DMS79 (cell line): ENCODE results near the gene RNASEH2A.
A peak's percentile ranks its signal among the peaks of the same experiment; 100 is the strongest.
"Not testable (repeated sequence)": the region's sequence is repeated elsewhere in the genome, so short reads cannot be mapped to it uniquely, and the experiment has no call there.

Experiments used
- DNase-seq: peaks from one replicate; lab custom pipeline; 2025; lab: John Stamatoyannopoulos, UW

The RNASEH2A gene

DNA sequence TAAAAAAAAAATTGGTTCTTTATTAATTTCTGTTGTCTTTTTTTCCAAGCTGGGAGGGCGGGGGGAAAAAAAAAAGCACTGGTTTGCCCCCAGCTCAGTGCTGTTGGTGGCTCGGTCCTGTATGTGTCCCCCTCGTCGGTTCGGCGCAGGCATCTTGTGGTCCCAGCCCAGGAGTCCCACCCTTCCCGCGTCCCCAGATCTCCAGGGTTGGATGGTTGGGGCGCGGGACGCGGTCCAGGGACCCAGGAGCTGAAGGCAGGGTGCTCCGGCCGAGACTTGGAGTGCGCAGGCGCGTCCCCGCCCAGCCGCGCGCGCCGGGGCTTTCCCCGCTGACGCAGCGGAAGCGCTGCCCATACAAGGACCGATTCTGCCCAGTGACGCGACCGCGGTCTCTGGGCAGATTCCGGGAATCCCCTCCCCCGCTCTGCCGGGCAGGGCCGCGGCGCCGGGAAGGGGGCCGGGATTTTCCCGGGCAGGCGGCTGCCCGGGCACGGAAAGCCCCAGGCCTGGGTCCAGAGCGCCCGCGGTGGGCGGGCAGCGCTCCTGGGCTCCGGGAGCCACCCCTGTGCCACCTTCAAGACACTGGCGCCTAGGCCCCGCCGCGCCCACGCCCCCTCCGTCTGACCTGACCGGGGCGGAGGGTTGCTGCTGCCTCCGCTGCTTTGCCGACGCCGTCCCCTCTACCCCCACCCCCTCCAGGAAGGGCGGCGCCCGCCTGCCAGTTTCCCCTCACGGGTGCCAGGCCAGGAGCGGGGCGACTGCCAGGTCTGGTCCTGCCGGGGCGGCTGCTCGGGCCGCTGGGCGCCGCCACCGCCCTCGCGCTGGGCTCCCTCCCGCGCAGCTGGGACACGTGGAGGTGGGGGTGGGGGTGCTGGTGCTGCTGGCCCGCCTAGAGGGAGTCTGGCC lies 12.8 kb upstream of the RNASEH2A start:
- DNase-seq: peak; percentile 84

DNA sequence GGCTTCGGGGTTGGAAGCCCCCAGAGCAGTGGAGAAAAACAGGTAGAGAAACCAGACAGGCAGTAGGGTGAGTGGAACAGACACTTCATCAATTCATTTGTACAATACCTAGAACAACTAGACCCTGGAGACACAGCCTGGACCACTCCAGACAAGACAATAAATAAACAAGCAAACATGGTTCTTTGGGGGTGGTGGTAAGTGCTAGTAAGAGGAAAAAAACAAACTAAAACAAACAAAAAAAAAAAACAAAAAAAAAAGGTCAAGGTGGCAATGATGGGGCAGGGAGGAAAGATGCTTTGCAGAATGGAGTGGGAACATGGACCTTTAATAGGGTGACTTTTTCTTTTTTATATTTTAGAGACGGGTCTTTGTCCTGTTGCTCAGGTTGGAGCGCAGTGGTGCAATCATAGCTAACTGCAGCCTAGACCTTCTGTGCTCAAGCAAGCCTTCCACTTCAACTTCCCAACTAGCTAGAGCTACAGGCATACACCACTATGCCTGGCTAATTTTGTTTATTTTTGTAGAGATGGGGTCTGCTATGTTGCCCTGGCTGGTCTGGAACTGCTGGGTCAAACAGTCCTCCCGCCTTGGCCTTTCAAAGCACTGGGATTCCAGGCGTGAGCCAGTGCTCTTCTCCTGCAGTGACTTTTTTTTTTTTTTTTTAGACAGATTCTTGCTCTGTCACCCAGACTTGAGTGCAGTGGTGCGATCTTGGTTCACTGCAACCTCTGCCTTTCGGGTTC lies 12.0 kb upstream of the RNASEH2A start:
- no peak for DNase-seq

DNA sequence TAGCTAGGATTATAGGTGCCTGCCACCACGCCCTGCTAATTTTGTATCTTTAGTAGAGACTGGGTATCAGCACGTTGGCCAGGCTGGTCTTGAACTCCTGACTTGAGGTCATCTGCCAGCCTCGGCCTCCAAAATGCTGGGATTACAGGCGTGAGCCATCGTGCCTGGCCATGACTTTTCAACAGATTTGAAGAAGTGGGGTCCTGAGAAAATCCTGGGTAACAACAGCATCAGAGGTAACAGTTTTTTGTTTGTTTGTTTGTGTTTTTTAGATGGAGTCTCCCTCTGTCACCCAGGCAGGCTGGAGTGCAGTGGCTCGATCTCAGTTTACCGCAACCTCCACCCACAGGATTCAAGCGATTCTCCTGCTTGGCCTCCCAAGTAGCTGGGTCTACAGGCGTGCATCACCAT lies 11.4 kb upstream of the RNASEH2A start:
- no peak for DNase-seq

DNA sequence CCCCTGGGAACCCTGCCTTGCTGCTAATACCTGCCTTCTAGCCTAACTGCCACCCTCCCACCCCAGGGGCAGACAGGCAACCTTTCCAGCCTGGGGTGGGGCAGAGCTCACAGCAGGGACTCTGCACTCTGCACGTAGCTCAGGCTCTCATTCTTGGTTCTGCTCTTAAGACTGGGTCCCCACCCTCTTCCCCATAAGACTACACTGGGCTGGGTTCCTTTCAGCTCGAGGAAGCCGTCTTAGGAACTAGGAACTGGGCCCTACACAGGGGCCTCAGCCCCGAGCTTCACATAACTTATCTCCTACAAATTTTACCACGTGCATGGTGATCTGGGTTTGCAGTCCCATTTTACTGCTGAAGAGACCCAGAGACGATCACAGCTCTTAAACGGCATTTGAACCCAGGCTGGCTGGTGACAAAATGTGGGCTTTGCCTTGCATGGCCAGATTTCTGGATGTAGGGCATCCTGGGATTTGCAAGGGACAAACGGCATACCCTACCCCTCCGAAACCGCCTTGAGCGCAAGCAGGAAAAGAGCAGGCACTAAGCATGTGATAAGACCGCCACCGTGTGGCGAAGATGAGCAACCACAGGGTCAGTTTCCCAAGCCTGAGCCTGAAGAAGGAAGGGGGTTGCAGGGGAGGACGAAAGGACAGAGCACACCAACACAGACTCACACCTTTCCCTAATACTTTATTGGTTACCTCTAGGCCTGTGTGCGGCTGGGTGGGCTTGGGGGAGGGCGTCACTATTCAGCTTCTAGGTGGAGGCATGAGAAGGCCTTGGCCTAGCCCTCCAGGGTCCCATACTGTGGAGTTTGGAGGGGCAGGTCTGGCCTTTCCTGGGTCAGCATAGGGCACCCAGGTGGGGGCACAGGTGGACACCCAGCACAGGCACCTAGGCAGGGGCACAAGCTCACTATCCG lies 10.0 kb upstream of the RNASEH2A start:
- DNase-seq: peak; percentile 68

DNA sequence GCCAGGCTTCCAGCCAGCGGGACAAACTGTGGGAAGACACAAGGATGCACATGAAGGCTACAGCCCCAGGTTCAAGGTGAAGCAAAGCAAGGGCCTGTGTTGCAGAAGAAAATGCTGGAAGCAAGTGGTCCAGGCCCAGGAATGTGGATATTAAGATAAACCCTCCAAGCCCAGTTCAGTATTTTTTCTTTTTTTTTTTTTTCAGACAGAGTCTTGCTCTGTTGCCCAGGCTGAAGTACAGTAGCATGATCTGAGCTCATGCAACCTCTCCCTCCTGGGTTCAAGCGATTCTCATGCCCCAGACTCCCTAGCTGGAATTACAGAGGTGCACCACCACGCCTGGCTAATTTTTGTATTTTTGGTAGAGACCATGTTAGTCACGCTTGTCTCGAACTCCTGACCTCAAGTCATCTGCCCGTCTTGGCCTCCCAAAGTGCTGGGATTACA lies 9.2 kb upstream of the RNASEH2A start:
- DNase-seq: no peak

DNA sequence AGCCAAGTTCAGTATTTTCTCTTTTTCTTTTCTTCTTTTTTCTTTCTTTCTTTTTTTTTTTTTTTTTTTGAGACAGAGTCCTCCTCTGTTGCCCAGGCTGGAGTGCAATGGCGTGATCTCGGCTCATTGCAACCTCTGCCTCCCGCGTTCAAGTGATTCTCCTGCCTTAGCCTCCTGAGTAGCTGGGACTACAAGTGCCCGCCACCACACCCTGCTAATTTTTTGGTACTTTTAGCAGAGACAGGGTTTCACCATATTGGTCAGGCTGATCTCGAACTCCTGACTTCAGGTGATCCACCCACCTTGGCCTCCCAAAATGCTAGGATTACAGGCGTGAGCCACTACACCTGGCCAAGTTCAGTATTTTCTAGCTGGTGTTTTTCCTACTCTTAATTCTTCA lies 8.8 kb upstream of the RNASEH2A start:
- DNase-seq: not testable (repeated sequence)

DNA sequence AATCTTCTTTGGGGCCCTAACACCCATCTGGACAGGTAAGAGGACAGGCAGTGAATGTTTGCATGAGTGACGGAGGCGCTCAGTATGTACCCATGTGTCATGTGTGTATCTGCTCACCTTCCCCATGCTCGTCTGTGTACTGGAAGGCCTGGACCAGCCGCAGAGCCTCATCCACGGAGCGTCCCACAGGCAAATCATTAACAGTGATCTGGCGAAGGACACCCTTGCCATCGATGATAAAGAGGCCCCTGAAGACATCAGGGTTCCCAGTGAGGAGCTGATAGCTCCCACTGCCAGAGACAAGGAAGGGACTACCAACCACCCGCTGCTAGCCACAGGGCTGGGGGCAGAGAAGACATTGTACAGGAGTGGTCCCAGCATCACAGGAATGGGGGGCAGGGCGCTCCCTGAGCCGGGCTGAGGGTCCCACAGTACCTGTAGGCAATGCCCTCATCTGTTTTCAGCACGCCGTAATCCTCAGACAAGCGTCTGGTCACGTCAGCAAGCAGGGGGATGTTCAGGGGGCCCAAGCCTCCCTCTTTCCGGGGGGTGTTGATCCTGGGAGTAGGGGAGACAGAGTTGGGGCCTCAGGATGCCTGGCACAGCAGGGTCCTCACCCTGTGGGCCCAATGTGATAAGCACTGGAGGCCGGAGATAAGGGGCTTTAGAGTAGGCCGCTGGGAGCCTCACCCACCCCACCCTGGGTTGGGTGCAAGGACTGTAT lies 6.5 kb upstream of the RNASEH2A start:
- DNase-seq: no peak

DNA sequence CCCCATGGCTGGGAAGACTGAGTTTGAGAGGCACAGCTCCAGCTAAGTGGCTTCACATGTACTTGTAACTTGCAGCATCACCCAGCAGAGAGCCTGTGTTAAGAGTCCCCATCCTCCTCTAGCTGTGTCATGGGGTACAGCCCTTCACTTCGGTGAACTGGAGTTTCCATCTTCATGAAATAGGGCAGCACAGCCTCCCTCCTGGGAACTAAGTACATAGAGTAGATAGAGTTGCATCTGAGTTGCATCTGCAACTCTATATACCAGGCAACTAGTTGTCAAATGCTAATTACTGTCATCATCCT lies 6.0 kb upstream of the RNASEH2A start:
- DNase-seq: no peak

DNA sequence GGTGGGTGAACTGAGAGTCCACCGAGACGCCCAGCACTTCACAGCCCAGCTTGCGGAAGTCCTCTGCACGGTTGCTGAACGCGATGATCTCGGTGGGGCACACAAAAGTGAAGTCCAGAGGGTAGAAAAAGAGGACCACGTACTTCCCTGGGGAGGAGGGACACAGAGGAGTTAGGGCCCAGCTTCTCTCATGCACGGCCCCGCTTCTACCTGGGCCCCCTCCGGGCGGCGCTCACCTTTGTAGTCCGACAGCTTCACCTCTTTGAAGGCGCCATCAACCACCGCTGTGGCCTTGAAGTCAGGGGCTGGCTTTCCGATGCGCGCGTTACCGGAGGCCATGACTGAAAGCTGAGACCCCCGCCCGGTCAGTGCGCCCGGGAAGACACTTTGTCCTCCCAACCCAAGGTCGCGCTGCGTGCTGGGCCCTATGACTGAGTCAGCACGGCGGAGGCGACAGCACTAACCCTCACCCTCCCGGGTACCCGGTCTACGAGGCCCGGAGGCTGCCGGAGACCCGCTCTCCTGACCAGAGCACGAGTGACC lies 5.4 kb upstream of the RNASEH2A start:
- no peak for DNase-seq

DNA sequence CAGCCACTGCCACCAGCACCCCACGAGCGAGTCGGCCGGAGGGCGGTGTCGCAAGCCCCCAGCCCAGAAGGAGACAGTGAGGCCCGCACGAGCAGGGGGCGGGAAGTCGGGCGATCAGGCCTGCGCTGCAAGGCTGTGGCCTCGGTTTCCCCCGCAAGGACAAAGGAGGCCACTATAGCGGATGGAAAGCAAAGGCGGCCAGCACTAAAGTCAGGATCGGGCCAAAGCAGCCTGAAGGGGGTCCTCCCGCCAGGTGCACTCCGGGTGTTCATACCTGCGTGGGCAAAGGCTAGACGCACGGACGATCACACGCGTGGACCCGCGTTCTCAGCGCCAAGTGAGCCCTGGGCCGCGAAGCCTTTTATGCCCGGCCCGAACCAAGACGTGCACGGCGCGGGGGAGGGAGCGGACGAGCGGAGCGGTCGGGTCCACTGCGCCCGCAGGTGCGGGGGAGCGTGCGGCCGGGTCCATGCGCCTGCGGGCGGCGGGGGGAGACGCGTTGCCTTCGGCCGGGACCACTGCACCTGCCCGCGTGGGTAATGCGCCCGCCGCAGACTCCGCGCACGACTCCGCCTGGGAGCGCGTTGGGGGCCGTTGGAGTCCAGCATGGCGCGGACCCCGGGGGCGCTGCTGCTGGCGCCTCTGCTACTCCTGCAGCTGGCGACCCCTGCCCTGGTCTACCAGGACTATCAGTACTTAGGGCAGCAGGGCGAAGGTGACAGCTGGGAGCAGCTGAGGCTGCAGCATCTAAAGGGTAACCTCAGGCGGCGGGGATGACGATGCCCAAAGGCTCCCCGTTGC lies 4.7 kb upstream of the RNASEH2A start, which contains the start of the genes PRDX2 and THSD8:
PRDX2 (minus strand) TSS at position 335 of the 801 bp plus-strand sequence. CDS start 539 bp downstream, outside the sequence.
THSD8 (plus strand) TSS at position 604 of the 801 bp plus-strand sequence; CDS start at position 607, 3 bp downstream.
- DNase-seq: peak; percentile 72

DNA sequence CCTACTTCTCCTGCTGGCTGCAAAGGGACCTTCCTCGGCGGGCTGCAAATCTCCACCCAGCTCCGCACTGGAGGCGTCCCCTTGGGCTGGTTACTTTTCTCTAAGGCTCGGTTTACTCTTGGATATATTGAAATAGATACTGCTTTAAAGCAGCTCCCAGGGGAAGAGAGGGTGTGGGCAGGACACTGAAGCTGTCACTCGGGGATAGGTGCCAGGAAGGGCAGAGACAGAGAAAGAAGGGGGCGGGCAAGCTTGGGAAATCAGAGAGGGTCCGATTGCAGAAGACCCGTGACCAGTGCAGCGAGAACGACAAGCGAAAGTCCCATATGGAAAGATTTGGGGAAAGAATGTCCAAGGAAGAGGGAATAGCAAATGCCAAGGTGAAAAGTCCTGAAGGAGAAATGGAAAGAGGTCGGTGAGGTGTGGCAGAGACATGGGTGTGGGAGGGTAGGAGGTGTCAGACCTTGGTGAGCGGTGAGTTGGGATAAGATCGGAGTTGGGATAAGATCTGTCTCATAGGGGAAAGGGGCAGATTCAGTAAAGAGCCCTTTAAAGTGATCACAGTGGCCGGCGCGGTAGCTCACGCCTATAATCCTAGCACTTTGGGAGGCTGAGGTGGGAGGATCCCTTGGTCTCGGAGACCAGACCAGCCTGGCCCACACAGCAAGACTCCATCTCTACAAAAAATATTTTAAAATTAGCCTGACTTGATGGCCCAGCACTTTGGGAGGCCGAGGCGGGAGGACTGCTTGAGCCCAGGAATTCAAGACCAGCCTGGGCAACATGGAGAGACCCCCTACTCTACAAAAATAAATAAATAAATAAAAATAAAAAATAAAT lies 3.9 kb upstream of the RNASEH2A start:
- no peak for DNase-seq

DNA sequence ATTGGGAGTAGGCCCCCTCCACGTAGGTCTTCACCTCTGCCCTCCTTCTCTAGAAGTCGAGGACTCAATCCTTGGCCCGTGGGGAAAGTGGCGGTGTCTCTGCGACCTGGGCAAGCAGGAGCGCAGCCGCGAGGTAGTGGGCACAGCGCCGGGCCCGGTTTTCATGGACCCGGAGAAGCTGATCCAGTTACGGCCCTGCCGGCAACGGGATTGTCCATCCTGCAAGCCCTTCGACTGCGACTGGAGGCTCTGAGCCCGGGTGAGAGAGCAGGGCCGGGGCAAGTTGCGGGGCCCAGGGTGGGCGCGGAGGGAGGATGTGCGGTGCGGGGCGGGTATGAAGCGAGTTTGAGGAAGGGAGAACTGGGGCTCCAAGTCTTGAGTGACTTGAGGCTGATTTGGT lies 2.3 kb upstream of the RNASEH2A start:
- no peak for DNase-seq

DNA sequence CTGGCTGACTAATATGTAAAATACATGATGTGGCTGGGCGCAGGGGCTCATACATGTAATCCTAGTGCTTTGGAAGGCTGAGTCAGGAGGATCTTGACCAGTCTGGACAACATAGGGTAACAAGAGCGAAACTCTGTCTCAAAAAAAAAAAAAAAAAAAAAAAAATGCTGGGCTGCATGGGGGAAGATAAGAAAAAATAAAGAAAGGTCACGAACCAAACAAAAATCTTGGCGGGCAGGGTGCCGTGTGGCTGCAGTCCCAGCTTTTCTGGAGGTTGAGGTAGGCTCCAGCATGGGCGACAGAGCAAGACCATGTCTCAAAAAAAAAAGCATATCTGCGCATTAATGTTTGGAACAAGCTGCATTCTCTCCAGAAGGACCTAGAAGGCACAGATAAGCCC lies 8.7 kb downstream of the RNASEH2A start:
- DNase-seq: no peak

DNA sequence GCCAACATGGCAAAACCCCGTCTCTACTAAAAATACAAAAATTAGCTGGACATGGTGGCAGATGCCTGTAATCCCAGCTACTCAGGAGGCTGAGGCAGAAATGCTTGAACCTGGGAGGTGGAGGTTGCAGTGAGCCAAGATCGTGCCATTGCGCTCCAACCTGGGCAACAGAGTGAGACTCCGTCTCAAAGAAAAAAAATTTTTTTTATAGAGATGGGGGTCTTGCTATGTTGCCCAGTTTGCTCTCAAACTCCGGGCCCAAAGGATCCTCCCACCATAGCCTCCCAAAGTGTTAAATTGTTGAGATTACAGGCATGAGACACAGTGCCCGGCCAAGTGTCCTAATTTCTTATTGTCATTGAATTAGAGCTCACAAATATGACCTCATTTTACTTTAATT lies 10.8 kb downstream of the RNASEH2A start:
- not testable (repeated sequence) for DNase-seq

DNA sequence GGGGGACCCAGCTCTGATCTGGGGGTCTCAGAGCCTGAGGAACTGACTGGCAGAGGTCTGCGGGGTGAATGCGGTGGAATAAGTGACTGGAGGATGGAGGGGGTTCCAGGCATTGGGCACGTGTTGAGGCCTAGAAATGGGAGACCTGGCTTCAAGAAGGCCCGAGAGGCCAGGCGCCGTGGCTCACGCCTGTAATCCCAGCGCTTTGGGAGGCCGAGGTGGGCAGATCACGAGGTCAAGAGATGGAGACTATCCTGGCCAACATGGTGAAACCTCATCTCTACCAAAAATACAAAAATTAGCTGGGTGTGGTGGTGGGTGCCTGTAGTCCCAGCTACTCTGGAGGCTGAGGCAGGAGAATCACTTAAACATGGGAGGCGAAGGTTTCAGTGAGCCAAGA lies 11.4 kb downstream of the RNASEH2A start:
- DNase-seq: not testable (repeated sequence)

DNA sequence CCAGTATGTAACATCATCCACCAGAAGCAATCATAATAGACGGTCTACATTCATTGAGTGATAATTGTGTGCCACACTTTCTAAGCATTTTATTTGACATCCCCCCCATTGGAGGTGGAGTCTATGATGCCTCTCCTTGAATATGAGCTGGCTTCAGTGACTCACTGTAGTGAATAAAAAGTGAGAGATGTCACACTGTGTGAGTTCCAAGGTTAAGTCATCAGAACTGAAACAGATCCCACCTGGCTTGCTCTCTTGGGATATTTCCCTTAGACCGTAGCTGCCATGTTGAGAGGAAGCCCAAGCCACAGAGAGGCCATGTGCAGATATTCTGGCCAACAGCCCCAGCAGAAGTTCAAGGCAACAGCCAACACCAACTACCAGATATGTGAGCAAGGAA lies 15.4 kb downstream of the RNASEH2A start:
- DNase-seq: no peak

DNA sequence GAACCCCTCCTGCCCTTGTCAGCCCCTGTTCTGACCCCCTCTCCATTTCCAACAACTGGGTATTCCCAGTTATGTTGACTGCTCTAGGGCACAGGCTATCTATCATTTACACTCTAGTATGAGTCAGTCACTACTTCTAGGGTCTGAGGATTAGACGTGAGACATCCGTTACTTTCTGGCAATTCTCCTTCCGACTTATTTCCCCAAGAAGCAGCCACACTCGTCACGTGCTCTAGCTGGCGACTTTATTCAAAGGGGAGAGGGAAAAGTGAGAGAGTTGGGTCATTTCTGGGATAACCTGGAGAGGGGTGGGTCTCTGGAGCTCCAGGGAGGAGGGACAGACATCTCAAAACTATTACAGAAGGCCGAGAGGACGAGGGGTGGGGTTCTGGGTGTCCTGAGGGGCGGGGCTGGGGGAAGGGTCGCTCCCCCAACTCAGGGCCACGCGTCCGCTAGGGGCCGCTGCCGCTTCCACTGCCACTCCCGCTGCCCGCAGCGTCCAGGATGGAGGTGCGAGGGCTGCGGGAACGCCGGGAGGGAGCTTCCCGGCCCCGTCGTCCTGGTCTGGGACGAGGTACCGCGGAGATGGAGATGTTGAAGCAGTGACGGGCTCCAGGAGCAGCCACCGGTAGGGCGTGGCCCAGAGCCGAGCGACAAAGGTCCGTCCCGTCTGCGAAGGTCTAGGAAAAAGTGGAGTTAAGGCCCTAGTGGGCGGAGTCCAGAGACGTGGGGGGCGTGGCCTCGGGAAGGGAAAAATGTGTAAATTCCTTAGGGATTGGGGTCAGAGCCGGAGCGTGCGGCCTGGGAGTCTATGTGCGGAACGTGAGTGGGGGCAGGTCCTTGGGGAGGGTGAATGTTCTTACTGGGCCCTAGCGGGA lies 19.1 kb downstream of the RNASEH2A start:
- no peak for DNase-seq

DNA sequence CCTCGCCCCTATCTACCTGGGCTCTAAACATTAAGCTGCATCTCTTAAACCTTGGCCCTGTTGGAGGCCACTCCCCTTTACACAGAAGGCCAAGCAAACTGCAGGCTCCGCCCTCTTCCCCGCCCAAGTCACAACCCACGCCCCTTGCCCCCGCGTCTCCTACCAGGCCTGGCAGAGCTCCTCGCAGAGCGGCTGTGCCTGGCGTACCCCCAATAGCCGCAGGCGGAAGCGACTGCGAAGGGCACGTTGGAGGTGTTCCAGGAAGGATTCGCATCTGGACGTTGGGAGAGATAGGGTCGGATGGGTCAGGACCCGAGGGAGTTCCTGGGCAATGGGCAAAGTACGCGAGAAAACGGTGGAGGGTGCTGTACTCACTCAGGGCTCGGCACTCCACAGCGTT lies 22.1 kb downstream of the RNASEH2A start:
- DNase-seq: peak; percentile 81
